K562 (cell line): Measurements from ENCODE around the gene COQ8B.

ENCODE experiments used
- GATA2 ChIP-seq: sonication (generic); formaldehyde crosslinking; IDR thresholded peaks from 2 replicates; pipeline ENCODE4 v1.4.0; 2020; ENCODE audit warnings: mild to moderate bottlenecking, missing genetic modification reagents
- HNRNPL ChIP-seq: fragments of 200-400 bp; formaldehyde crosslinking; IDR thresholded peaks from 2 replicates; pipeline ENCODE4 v1.6.1; 2017; ENCODE audit warnings: low read depth, mild to moderate bottlenecking, low read length
- JUND ChIP-seq, 2 experiments: IDR thresholded peaks; 2 replicates in 1 of 2; 3 replicates in 1 of 2; pipeline ENCODE4 v1.6.1; 2011; ENCODE audit warnings: borderline replicate concordance in 2 of 2, low read depth in 2 of 2, low read length in 2 of 2, improper control_type of control experiment in 1 of 2, missing biosample characterization in 1 of 2, missing genetic modification characterization in 1 of 2, missing genetic modification reagents in 1 of 2
- KLF13 ChIP-seq: fragments of 450-650 bp; IDR thresholded peaks from 2 replicates; pipeline ENCODE4 v1.6.1; 2016; ENCODE audit warnings: missing genetic modification characterization, low read depth, mild to moderate bottlenecking, missing compliant biosample characterization, moderate library complexity, borderline replicate concordance
- POLR2AphosphoS5 ChIP-seq: IDR thresholded peaks from 2 replicates; pipeline ENCODE4 v1.6.1; 2011; ENCODE audit warnings: mild to moderate bottlenecking, low read depth, low read length, moderate library complexity; ENCODE audit not compliant: control insufficient read depth, insufficient read depth
- SP2 ChIP-seq: IDR thresholded peaks from 2 replicates; pipeline ENCODE4 v1.6.1; 2011; ENCODE audit warnings: mild to moderate bottlenecking, low read depth, low read length, moderate library complexity; ENCODE audit not compliant: poor library complexity, severe bottlenecking; ENCODE audit errors: extremely low read depth
- ZNF197 ChIP-seq: fragments of 200-800 bp; sonication (Bioruptor generic); IDR thresholded peaks from 2 replicates; pipeline ENCODE4 v1.6.1; 2016; ENCODE audit warnings: low read depth, missing genetic modification characterization, missing compliant biosample characterization
- TF ChIP-seq, protein P1 (sequence below), 2 experiments: IDR thresholded peaks in 1 of 2; conservative IDR thresholded peaks in 1 of 2; 2 replicates each; pipeline ENCODE4 v1.6.1; 2016; ENCODE audit warnings: low read depth in 2 of 2, mild to moderate bottlenecking in 1 of 2, missing compliant biosample characterization in 1 of 2, missing genetic modification characterization in 1 of 2, moderate library complexity in 1 of 2
- TF ChIP-seq, protein P2 (sequence below): sonication (generic); formaldehyde crosslinking; IDR thresholded peaks from 2 replicates; pipeline ENCODE4 v1.8.1; 2023; ENCODE audit warnings: mild to moderate bottlenecking, missing genetic modification reagents
- TF ChIP-seq, protein P3 (sequence below): sonication (generic); formaldehyde crosslinking; IDR thresholded peaks from 2 replicates; pipeline ENCODE4 v1.8.1; 2022; ENCODE audit warnings: missing genetic modification reagents
- TF ChIP-seq, protein P4 (sequence below): fragments of 250-450 bp; sonication (Bioruptor Pico); IDR thresholded peaks from 2 replicates; pipeline ENCODE4 v1.5.0; 2020; ENCODE audit warnings: mild to moderate bottlenecking, borderline replicate concordance

DNA sequence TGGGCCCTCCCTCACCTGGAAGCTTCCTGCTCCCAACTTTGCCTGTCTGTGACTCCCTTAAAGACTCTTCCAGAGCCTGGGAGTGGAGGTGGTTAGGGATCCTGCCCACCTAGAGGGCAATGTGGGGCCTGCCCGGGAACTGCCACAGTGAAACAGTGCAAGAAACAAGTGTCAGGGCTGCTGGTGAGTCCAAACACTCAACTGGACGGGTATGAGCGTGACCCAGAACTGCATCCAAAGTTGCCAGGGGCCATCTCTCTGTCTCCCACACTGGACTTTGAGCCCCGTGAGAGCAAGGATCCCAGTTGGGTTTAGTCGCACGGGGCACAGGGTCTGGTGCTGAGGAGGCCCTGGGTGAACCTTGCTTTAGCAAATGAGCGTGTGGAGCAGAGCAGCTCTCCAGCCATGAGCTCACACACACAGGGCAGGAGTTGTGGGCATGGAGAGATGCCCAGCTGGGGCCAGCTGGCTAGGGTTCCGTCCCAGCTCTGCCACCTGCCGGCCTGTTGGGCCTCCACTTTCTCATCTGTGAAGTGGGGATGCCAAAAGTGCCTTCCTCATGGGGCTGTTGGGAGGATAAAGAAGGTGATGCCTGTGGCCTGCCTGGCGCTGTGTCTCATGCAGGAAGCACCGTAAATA lies 23.4 kb downstream of the COQ8B start:
- TF ChIP-seq, protein P1, sequence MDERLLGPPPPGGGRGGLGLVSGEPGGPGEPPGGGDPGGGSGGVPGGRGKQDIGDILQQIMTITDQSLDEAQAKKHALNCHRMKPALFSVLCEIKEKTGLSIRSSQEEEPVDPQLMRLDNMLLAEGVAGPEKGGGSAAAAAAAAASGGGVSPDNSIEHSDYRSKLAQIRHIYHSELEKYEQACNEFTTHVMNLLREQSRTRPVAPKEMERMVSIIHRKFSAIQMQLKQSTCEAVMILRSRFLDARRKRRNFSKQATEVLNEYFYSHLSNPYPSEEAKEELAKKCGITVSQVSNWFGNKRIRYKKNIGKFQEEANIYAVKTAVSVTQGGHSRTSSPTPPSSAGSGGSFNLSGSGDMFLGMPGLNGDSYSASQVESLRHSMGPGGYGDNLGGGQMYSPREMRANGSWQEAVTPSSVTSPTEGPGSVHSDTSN (CRISPR knock-in tag; IDR thresholded peaks at IDR 0.05; ENCODE audit: low read depth) = no peak
- TF ChIP-seq, protein P1 (tag; conservative IDR thresholded peaks at IDR 0.05; ENCODE audit: low read depth) = no peak
- TF ChIP-seq, protein P2, sequence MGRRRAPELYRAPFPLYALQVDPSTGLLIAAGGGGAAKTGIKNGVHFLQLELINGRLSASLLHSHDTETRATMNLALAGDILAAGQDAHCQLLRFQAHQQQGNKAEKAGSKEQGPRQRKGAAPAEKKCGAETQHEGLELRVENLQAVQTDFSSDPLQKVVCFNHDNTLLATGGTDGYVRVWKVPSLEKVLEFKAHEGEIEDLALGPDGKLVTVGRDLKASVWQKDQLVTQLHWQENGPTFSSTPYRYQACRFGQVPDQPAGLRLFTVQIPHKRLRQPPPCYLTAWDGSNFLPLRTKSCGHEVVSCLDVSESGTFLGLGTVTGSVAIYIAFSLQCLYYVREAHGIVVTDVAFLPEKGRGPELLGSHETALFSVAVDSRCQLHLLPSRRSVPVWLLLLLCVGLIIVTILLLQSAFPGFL = no peak
- TF ChIP-seq HNRNPL = no peak
- no peak for TF ChIP-seq JUND (IDR thresholded peaks at IDR 0.05; ENCODE audit: borderline replicate concordance, low read depth, low read length)
- no peak for TF ChIP-seq JUND (tag; IDR thresholded peaks at IDR 0.05; ENCODE audit: borderline replicate concordance, low read depth, low read length)
- no peak for TF ChIP-seq GATA2 (CRISPR knock-in tag)
- TF ChIP-seq ZNF197 (CRISPR knock-in tag) = no peak
- no peak for TF ChIP-seq SP2
- TF ChIP-seq, protein P3, sequence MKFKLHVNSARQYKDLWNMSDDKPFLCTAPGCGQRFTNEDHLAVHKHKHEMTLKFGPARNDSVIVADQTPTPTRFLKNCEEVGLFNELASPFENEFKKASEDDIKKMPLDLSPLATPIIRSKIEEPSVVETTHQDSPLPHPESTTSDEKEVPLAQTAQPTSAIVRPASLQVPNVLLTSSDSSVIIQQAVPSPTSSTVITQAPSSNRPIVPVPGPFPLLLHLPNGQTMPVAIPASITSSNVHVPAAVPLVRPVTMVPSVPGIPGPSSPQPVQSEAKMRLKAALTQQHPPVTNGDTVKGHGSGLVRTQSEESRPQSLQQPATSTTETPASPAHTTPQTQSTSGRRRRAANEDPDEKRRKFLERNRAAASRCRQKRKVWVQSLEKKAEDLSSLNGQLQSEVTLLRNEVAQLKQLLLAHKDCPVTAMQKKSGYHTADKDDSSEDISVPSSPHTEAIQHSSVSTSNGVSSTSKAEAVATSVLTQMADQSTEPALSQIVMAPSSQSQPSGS (CRISPR knock-in tag) = no peak
- TF ChIP-seq POLR2AphosphoS5 = no peak
- no peak for TF ChIP-seq KLF13 (tag)
- TF ChIP-seq, protein P4, sequence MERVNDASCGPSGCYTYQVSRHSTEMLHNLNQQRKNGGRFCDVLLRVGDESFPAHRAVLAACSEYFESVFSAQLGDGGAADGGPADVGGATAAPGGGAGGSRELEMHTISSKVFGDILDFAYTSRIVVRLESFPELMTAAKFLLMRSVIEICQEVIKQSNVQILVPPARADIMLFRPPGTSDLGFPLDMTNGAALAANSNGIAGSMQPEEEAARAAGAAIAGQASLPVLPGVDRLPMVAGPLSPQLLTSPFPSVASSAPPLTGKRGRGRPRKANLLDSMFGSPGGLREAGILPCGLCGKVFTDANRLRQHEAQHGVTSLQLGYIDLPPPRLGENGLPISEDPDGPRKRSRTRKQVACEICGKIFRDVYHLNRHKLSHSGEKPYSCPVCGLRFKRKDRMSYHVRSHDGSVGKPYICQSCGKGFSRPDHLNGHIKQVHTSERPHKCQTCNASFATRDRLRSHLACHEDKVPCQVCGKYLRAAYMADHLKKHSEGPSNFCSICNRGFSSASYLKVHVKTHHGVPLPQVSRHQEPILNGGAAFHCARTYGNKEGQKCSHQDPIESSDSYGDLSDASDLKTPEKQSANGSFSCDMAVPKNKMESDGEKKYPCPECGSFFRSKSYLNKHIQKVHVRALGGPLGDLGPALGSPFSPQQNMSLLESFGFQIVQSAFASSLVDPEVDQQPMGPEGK = no peak
